Activated naive CD4-positive, alpha-beta T cell treated with anti-CD3 and anti-CD28 coated beads, Interleukin-2, amount 10 ng/mL, durations not matched to agents 7 days and 5 days (primary cell): ENCODE measurements around the gene GPD1L.
A peak's percentile ranks its signal among the peaks of the same experiment; 100 is the strongest.

Experiments used
- CTCF ChIA-PET: fragments of 350-600 bp; sonication (Branson Sonifier 250); formaldehyde crosslinking; loops from one replicate; lab custom pipeline; 2021; ENCODE audit warnings: antibody characterized with exemption; lab: Charles Lee
- DNase-seq: peaks from one replicate; pipeline ENCODE4 v3.0.0-alpha.2; 2020
- H3K27ac Mint-ChIP-seq: one replicate; pipeline ENCODE4 v1.8.0; 2021; ENCODE audit warnings: mild to moderate bottlenecking, moderate library complexity, mixed read lengths
- H3K27me3 Mint-ChIP-seq: one replicate; pipeline ENCODE4 v1.8.0; 2021; ENCODE audit warnings: mild to moderate bottlenecking, mixed read lengths
- H3K36me3 Mint-ChIP-seq: one replicate; pipeline ENCODE4 v1.8.0; 2021; ENCODE audit warnings: mixed read lengths
- H3K4me1 Mint-ChIP-seq: one replicate; pipeline ENCODE4 v1.8.0; 2021; ENCODE audit warnings: mixed read lengths
- H3K4me3 Mint-ChIP-seq: one replicate; pipeline ENCODE4 v1.8.0; 2021; ENCODE audit warnings: mild to moderate bottlenecking, moderate library complexity, mixed read lengths
- H3K9me3 Mint-ChIP-seq: one replicate; pipeline ENCODE4 v1.8.0; 2021; ENCODE audit warnings: mixed read lengths

GPD1L gene

GRCh38 chr3:32136703-32137102 lies 30.3 kb downstream of the GPD1L start:
- Mint-ChIP-seq H3K27ac (no peak overlapping the region), H3K9me3 (no peaks in the 10 kb centered on the region), H3K36me3 (peaks cover 35% of the 10 kb centered on the region), H3K4me3 (no peak overlapping the region), H3K27me3 (no peaks in the 10 kb centered on the region), H3K4me1 (peaks cover 21% of the 10 kb centered on the region)
- CTCF ChIA-PET, result interaction anchor here (2.1 kb wide), 1 partner anchor 118 kb away, joined by 11 read pairs; no protein-coding TSS in a partner anchor
- no peak for DNase-seq

- no peaks in the 10 kb centered on the region for H3K27me3 Mint-ChIP-seq
- no peak overlapping the region for H3K4me3 Mint-ChIP-seq
- DNase-seq, result no peak
Measured at GRCh38 chr3:32137870-32138269, 31.4 kb downstream of the GPD1L start.

GRCh38 chr3:32138545-32139104 lies 32.2 kb downstream of the GPD1L start:
- peak overlapping the region; percentile 7 for H3K27ac Mint-ChIP-seq
- peaks cover 21% of the 10 kb centered on the region for H3K4me1 Mint-ChIP-seq
- H3K27me3 Mint-ChIP-seq, result no peaks in the 10 kb centered on the region
- CTCF ChIA-PET, result interaction anchor here (1.0 to 1.5 kb wide), 2 partner anchors 27 to 120 kb away, joined by 3 to 6 read pairs; no protein-coding TSS in a partner anchor
- DNase-seq, result peak; percentile 22
- H3K9me3 Mint-ChIP-seq, result no peaks in the 10 kb centered on the region
- H3K4me3 Mint-ChIP-seq, result no peak overlapping the region
- peaks cover 41% of the 10 kb centered on the region for H3K36me3 Mint-ChIP-seq

More at GRCh38 chr3:32137870-32138269, 31.4 kb downstream of the GPD1L start:
- Mint-ChIP-seq H3K27ac (no peak overlapping the region), H3K36me3 (peaks cover 37% of the 10 kb centered on the region), H3K4me1 (peaks cover 21% of the 10 kb centered on the region), H3K9me3 (no peaks in the 10 kb centered on the region)
- CTCF ChIA-PET, result interaction anchor here (2.1 kb wide), 1 partner anchor 119 kb away, joined by 11 read pairs; no protein-coding TSS in a partner anchor

GRCh38 chr3:32140943-32141342 lies 34.5 kb downstream of the GPD1L start:
- no peak overlapping the region for H3K4me3 Mint-ChIP-seq
- H3K27ac Mint-ChIP-seq, result no peak overlapping the region
- no peaks in the 10 kb centered on the region for H3K27me3 Mint-ChIP-seq
- DNase-seq, result no peak
- CTCF ChIA-PET, result no interaction called here
- H3K36me3 Mint-ChIP-seq, result peaks cover 39% of the 10 kb centered on the region
- peaks cover 26% of the 10 kb centered on the region for H3K4me1 Mint-ChIP-seq
- H3K9me3 Mint-ChIP-seq, result no peaks in the 10 kb centered on the region

GRCh38 chr3:32143849-32144757 lies 37.7 kb downstream of the GPD1L start:
- Mint-ChIP-seq H3K36me3 (peaks cover 46% of the 10 kb centered on the region), H3K4me1 (peaks cover 24% of the 10 kb centered on the region), H3K4me3 (no peak overlapping the region), H3K9me3 (no peaks in the 10 kb centered on the region), H3K27ac (no peak overlapping the region), H3K27me3 (no peaks in the 10 kb centered on the region)
- CTCF ChIA-PET, result interaction anchor here (0.6 to 2.5 kb wide), 18 partner anchors 9 to 697 kb away, joined by 3 to 44 read pairs (median 3); no protein-coding TSS in a partner anchor
- DNase-seq, result peak; percentile 60

GRCh38 chr3:32146746-32147211 lies 40.4 kb downstream of the GPD1L start:
- no peak for DNase-seq
- H3K4me1 Mint-ChIP-seq, result peaks cover 19% of the 10 kb centered on the region

GRCh38 chr3:32147509-32147908 lies 41.1 kb downstream of the GPD1L start:
- no peak for DNase-seq
- Mint-ChIP-seq H3K9me3 (no peaks in the 10 kb centered on the region), H3K27me3 (no peaks in the 10 kb centered on the region), H3K4me3 (no peak overlapping the region), H3K27ac (no peak overlapping the region), H3K36me3 (peaks cover 43% of the 10 kb centered on the region), H3K4me1 (peaks cover 19% of the 10 kb centered on the region)
- CTCF ChIA-PET, result interaction anchor here (1.5 kb wide), 1 partner anchor 128 kb away, joined by 8 read pairs; no protein-coding TSS in a partner anchor

More at GRCh38 chr3:32146746-32147211, 40.4 kb downstream of the GPD1L start:
- no peaks in the 10 kb centered on the region for H3K27me3 Mint-ChIP-seq
- no peaks in the 10 kb centered on the region for H3K9me3 Mint-ChIP-seq
- peaks cover 41% of the 10 kb centered on the region for H3K36me3 Mint-ChIP-seq
- peak overlapping the region; percentile 65 for H3K27ac Mint-ChIP-seq
- no peak overlapping the region for H3K4me3 Mint-ChIP-seq
- CTCF ChIA-PET, result no interaction called here

- DNase-seq, result no peak
- Mint-ChIP-seq H3K27ac (no peak overlapping the region), H3K27me3 (no peaks in the 10 kb centered on the region), H3K36me3 (peaks cover 43% of the 10 kb centered on the region), H3K9me3 (no peaks in the 10 kb centered on the region), H3K4me3 (no peak overlapping the region), H3K4me1 (peaks cover 19% of the 10 kb centered on the region)
- CTCF ChIA-PET, result interaction anchor here (1.5 kb wide), 1 partner anchor 128 kb away, joined by 8 read pairs; no protein-coding TSS in a partner anchor
Measured at GRCh38 chr3:32147933-32148332, 41.5 kb downstream of the GPD1L start.

- H3K27ac Mint-ChIP-seq, result no peak overlapping the region
- H3K36me3 Mint-ChIP-seq, result peaks cover 41% of the 10 kb centered on the region
- no peak for DNase-seq
- CTCF ChIA-PET, result interaction anchor here (1.5 kb wide), 1 partner anchor 129 kb away, joined by 8 read pairs; no protein-coding TSS in a partner anchor
- no peaks in the 10 kb centered on the region for H3K27me3 Mint-ChIP-seq
- H3K4me3 Mint-ChIP-seq, result no peak overlapping the region
- H3K4me1 Mint-ChIP-seq, result peaks cover 19% of the 10 kb centered on the region
- H3K9me3 Mint-ChIP-seq, result no peaks in the 10 kb centered on the region
Measured at GRCh38 chr3:32148351-32148750, 41.9 kb downstream of the GPD1L start.

GRCh38 chr3:32153414-32154204 lies 47.2 kb downstream of the GPD1L start:
- Mint-ChIP-seq H3K27ac (no peak overlapping the region), H3K4me3 (no peak overlapping the region), H3K9me3 (no peaks in the 10 kb centered on the region), H3K27me3 (no peaks in the 10 kb centered on the region), H3K4me1 (no peaks in the 10 kb centered on the region), H3K36me3 (peaks cover 19% of the 10 kb centered on the region)
- CTCF ChIA-PET, result interaction anchor here (1.2 to 2.7 kb wide), 5 partner anchors 9 to 429 kb away, joined by 4 to 20 read pairs (median 4); no protein-coding TSS in a partner anchor
- DNase-seq, result no peak

- DNase-seq, result no peak
- H3K4me3 Mint-ChIP-seq, result no peak overlapping the region
- H3K27me3 Mint-ChIP-seq, result no peaks in the 10 kb centered on the region
- no peak overlapping the region for H3K27ac Mint-ChIP-seq
- no peaks in the 10 kb centered on the region for H3K4me1 Mint-ChIP-seq
- no peaks in the 10 kb centered on the region for H3K9me3 Mint-ChIP-seq
- CTCF ChIA-PET, result interaction anchor here (0.7 to 2.7 kb wide), 6 partner anchors 10 to 181 kb away, joined by 3 to 20 read pairs (median 4); no protein-coding TSS in a partner anchor
- peaks cover 21% of the 10 kb centered on the region for H3K36me3 Mint-ChIP-seq
Measured at GRCh38 chr3:32154205-32154579, 47.8 kb downstream of the GPD1L start.

- Mint-ChIP-seq H3K27ac (no peak overlapping the region), H3K4me3 (no peak overlapping the region), H3K9me3 (no peaks in the 10 kb centered on the region), H3K27me3 (no peaks in the 10 kb centered on the region), H3K36me3 (peaks cover 25% of the 10 kb centered on the region), H3K4me1 (no peaks in the 10 kb centered on the region)
- no peak for DNase-seq
- CTCF ChIA-PET, result interaction anchor here (1.0 to 2.7 kb wide), 3 partner anchors 21 to 170 kb away, joined by 3 to 20 read pairs (median 4); no protein-coding TSS in a partner anchor
Measured at GRCh38 chr3:32155117-32155516, 48.7 kb downstream of the GPD1L start.

- Mint-ChIP-seq H3K36me3 (peaks cover 19% of the 10 kb centered on the region), H3K27ac (no peak overlapping the region), H3K4me3 (no peak overlapping the region), H3K27me3 (no peaks in the 10 kb centered on the region), H3K4me1 (no peaks in the 10 kb centered on the region), H3K9me3 (no peaks in the 10 kb centered on the region)
- no peak for DNase-seq
- CTCF ChIA-PET, result interaction anchor here (1.8 kb wide), 1 partner anchor 139 kb away, joined by 5 read pairs; no protein-coding TSS in a partner anchor
Measured at GRCh38 chr3:32157600-32158264, 51.3 kb downstream of the GPD1L start.
